Measurements from ENCODE around the gene CORO2A.

DNA sequence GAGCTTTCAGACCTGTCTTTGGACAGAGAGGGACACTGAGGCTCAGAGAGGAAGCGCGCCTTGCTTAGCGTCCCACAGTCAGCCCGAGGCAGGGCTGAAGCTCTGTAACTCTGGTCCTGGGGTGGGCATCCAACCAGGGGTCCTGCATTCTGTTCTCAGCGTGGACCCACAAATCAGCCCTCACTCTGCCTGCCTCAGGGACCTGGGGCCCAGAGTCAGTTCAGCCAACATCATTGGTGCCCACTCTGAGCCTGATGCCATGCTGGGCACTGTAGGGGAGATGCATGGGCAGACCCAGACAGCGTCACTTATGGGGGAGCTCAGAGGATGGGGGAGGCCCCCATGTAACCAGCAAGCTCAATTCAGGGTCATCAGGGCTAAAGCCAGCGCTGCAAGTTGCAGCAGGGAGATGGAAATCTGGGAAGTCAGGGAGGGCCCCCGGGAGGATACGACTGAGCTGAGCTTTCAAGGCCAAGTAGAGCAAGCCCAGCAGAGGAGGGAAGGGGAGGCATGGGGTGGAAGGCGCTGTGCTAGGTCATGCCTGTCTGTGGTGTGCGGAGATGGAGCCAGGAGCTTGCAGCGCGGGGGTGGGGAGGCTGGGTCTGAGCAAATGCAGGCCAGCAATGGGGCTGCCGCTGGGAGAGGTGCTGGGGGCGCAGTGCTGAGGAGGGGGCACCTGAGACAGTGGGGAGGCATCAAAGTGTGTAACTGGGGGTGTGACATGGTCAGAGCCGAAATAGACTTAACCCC is 21.1 kb downstream of the CORO2A start:
- TF ChIP-seq, protein P1, sequence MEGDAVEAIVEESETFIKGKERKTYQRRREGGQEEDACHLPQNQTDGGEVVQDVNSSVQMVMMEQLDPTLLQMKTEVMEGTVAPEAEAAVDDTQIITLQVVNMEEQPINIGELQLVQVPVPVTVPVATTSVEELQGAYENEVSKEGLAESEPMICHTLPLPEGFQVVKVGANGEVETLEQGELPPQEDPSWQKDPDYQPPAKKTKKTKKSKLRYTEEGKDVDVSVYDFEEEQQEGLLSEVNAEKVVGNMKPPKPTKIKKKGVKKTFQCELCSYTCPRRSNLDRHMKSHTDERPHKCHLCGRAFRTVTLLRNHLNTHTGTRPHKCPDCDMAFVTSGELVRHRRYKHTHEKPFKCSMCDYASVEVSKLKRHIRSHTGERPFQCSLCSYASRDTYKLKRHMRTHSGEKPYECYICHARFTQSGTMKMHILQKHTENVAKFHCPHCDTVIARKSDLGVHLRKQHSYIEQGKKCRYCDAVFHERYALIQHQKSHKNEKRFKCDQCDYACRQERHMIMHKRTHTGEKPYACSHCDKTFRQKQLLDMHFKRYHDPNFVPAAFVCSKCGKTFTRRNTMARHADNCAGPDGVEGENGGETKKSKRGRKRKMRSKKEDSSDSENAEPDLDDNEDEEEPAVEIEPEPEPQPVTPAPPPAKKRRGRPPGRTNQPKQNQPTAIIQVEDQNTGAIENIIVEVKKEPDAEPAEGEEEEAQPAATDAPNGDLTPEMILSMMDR (IDR thresholded peaks at IDR 0.05) = no peak
- TF ChIP-seq EP300 (IDR thresholded peaks at IDR 0.05) (no peak), POLR2A (IDR thresholded peaks at IDR 0.05) (no peak)
